Liver (tissue), 9 donors: ENCODE measurements around the gene TNFRSF13B. TPM values are rescaled to one million over a fixed set of nuclear protein-coding genes. Genes with fewer than 3 reads are reported as not detected.

ENCODE experiments used
- DNase-seq: peaks from one replicate; pipeline ENCODE4 v3.0.0-alpha.2; 2017; ENCODE audit warnings: low spot score
- H3K27ac ChIP-seq, 2 donors: one replicate each; pipeline ENCODE4 v1.7.0; 2013; ENCODE audit warnings: inconsistent platforms in 2 of 2, low read length in 2 of 2, control low read depth in 1 of 2, low read depth in 1 of 2, mild to moderate bottlenecking in 1 of 2
- H3K27me3 ChIP-seq, 4 donors: one replicate each; pipeline versions ENCODE4 v1.6.1 to v1.7.0; 2013; ENCODE audit warnings: low read length in 3 of 4, inconsistent platforms in 1 of 4, mild to moderate bottlenecking in 1 of 4, moderate library complexity in 1 of 4; ENCODE audit not compliant: control insufficient read depth in 4 of 4, insufficient read depth in 4 of 4
- H3K36me3 ChIP-seq, 4 donors: one replicate each; pipeline versions ENCODE4 v1.6.1 to v1.7.0; 2013; ENCODE audit warnings: low read length in 3 of 4, mild to moderate bottlenecking in 3 of 4, low read depth in 1 of 4, moderate library complexity in 1 of 4; ENCODE audit not compliant: control insufficient read depth in 4 of 4, insufficient read depth in 3 of 4
- H3K4me1 ChIP-seq, 4 donors: one replicate each; pipeline versions ENCODE4 v1.6.1 to v1.7.0; 2013; ENCODE audit warnings: low read length in 3 of 4, mild to moderate bottlenecking in 3 of 4, moderate library complexity in 1 of 4; ENCODE audit not compliant: control insufficient read depth in 4 of 4, insufficient read depth in 4 of 4
- H3K4me3 ChIP-seq, 3 donors: one replicate each; pipeline versions ENCODE4 v1.6.1 to v1.7.0; 2013; ENCODE audit warnings: low read length in 3 of 3, control low read depth in 1 of 3, low read depth in 1 of 3, mild to moderate bottlenecking in 1 of 3
- H3K9ac ChIP-seq, 2 donors: one replicate each; pipeline ENCODE4 v1.7.0; 2013; ENCODE audit warnings: low read length in 2 of 2, mild to moderate bottlenecking in 2 of 2, moderate library complexity in 2 of 2, control low read depth in 1 of 2, low read depth in 1 of 2
- H3K9me3 ChIP-seq, 4 donors: one replicate each; pipeline versions ENCODE4 v1.6.1 to v1.7.0; 2013; ENCODE audit warnings: low read length in 3 of 4; ENCODE audit not compliant: control insufficient read depth in 4 of 4
- EGR1 ChIP-seq, 2 donors: IDR thresholded peaks; 2 replicates each; pipeline ENCODE4 v1.6.1; 2016 to 2018; ENCODE audit warnings: antibody characterized with exemption in 2 of 2, low read depth in 2 of 2
- FOXA1 ChIP-seq: IDR thresholded peaks from 2 replicates; pipeline ENCODE4 v1.6.1; 2016; ENCODE audit warnings: antibody characterized with exemption
- FOXA2 ChIP-seq: IDR thresholded peaks from 2 replicates; pipeline ENCODE4 v1.6.1; 2016; ENCODE audit warnings: antibody characterized with exemption
- GABPA ChIP-seq, 2 donors: IDR thresholded peaks in 1 of 2; conservative IDR thresholded peaks in 1 of 2; 2 replicates each; pipeline ENCODE4 v1.6.1; 2016; ENCODE audit warnings: antibody characterized with exemption in 2 of 2, mild to moderate bottlenecking in 1 of 2, moderate library complexity in 1 of 2
- HNF4A ChIP-seq, 2 donors: conservative IDR thresholded peaks; 2 replicates each; pipeline ENCODE4 v1.6.1; 2016; ENCODE audit warnings: antibody characterized with exemption in 2 of 2, mild to moderate bottlenecking in 2 of 2
- HNF4G ChIP-seq: IDR thresholded peaks from 2 replicates; pipeline ENCODE4 v1.6.1; 2016; ENCODE audit warnings: antibody characterized with exemption
- JUND ChIP-seq, 2 donors: IDR thresholded peaks; 2 replicates each; pipeline ENCODE4 v1.6.1; 2016; ENCODE audit warnings: antibody characterized with exemption in 2 of 2
- NR2F2 ChIP-seq: IDR thresholded peaks from 2 replicates; pipeline ENCODE4 v1.6.1; 2016; ENCODE audit warnings: antibody characterized with exemption
- RAD21 ChIP-seq, 2 donors: IDR thresholded peaks; 2 replicates each; pipeline ENCODE4 v1.6.1; 2016; ENCODE audit warnings: antibody characterized with exemption in 2 of 2, mild to moderate bottlenecking in 2 of 2
- RXRA ChIP-seq, 2 donors: IDR thresholded peaks; 2 replicates each; pipeline ENCODE4 v1.6.1; 2017 to 2018; ENCODE audit warnings: antibody characterized with exemption in 2 of 2, mild to moderate bottlenecking in 1 of 2
- SP1 ChIP-seq: IDR thresholded peaks from 2 replicates; pipeline ENCODE4 v1.6.1; 2018; ENCODE audit warnings: antibody characterized with exemption, mild to moderate bottlenecking
- TAF1 ChIP-seq: conservative IDR thresholded peaks from 2 replicates; pipeline ENCODE4 v1.6.1; 2016; ENCODE audit warnings: antibody characterized with exemption, mild to moderate bottlenecking
- YY1 ChIP-seq: IDR thresholded peaks from 2 replicates; pipeline ENCODE4 v1.6.1; 2016; ENCODE audit warnings: antibody characterized with exemption, mild to moderate bottlenecking
- WGBS: extraction: QIAGEN DNeasy Blood & Tissue Kit; methylation state at CpG from one replicate; pipeline ENCODE4 v1.1.7; 2013; 5-methylcytosine and 5-hydroxymethylcytosine counted together
- polyA plus RNA-seq, 2 donors: library from polyadenylated mRNA; stranded (reverse) in 1 of 2; unstranded in 1 of 2; fragments of 200-250 nt in 1 of 2; fragments of >200 nt in 1 of 2; fragmentation: Nextera tagmentation in 1 of 2; extraction: Ambion mirVana in 1 of 2; gene quantifications; one replicate each; pipeline versions ENCODE4 v1.2.1 to v1.2.3, GENCODE V29; 2013 to 2015
- total RNA-seq, 2 donors: library from RNA; depleted of rRNA; stranded (reverse); fragments of >200 nt; gene quantifications; one replicate each; pipeline ENCODE4 v1.2.3, GENCODE V29; 2014
- TF ChIP-seq, protein P1 (sequence below): IDR thresholded peaks from 2 replicates; pipeline ENCODE4 v1.6.1; 2016; ENCODE audit warnings: antibody characterized with exemption
- TF ChIP-seq, protein P2 (sequence below): IDR thresholded peaks from 2 replicates; pipeline ENCODE4 v1.6.1; 2016; ENCODE audit warnings: antibody characterized with exemption, mild to moderate bottlenecking
- TF ChIP-seq, protein P3 (sequence below): IDR thresholded peaks from 2 replicates; pipeline ENCODE4 v1.6.1; 2016; ENCODE audit warnings: antibody characterized with exemption
- TF ChIP-seq, protein P4 (sequence below): IDR thresholded peaks from 2 replicates; pipeline ENCODE4 v1.6.1; 2016; ENCODE audit warnings: antibody characterized with exemption
- TF ChIP-seq, protein P5 (sequence below): fragments of 150-350 bp; IDR thresholded peaks from 2 replicates; pipeline ENCODE4 v1.5.1; 2017; ENCODE audit warnings: improper control_type of control experiment, low read depth, low read length; ENCODE audit not compliant: missing input control
- donor health status: healthy.
- donor health status: healthy.
- donor health status: healthy.
- donor health status: healthy.
- donor health status: healthy.

Gene TNFRSF13B
- total and polyA plus RNA-seq, 4 donors: 0.17 to 0.26 TPM; not detected in 2

DNA sequence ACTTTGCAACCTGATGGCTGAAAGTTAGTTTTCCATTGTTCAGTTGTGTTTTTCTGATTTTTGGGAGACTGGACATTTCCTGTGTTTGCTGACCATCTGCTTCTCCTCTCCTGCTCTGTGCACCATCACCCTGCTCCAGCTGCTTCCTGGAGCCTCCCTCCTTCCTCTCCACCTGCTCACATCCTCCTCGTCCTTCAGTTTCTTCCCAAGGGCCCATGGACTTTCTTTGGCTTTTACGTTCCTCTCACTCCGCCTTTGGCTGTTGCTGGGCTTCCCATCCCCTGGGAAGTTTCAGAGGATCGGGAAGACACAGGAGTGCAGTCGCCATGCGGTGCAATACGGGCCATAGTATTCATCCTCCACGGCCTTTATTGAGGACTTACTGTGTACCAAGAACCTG is 61.6 kb downstream of the TNFRSF13B start:
- DNase-seq: no peak

DNA sequence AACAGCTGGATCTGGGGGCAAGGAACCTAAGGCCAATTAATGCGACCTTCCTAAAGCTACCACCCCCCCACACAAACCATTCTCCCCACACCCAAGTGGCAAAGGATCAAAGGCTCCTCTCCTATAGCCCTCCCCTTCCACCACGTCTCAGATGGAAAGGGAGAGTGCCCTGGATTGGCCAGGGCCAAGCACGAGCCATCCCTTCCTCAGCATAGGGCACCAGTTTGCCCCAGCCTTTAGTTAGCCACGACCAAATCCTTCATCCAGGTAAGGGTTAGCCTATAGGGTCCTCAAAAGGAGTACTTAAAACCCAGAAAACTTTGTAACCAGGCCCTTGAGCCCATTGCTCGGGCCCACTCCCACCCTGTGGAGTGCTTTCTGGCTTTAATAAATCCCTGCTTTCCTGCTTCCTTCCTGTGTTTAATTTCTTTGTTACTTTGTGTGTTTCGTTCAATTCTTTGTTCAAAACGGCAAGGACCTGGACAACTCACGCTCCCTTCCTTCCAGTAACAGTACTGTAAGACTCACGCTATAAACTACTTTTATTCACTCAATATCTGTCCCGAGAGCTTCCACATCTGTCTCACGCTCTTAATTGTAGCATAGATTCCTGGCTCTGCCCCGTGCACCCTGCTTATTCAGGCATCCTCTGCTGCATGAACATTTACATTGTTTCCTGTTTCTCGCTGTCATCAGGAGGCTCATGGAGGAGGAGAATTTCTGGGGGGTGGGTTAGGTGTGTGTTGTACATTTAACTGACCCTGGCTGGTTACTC is 62.3 kb downstream of the TNFRSF13B start:
- WGBS: 62% methylated on average over 13 of the region's 13 CpGs
- no peak for DNase-seq
- TF ChIP-seq, protein P1, sequence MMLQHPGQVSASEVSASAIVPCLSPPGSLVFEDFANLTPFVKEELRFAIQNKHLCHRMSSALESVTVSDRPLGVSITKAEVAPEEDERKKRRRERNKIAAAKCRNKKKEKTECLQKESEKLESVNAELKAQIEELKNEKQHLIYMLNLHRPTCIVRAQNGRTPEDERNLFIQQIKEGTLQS: no peak
- TF ChIP-seq, protein P2, sequence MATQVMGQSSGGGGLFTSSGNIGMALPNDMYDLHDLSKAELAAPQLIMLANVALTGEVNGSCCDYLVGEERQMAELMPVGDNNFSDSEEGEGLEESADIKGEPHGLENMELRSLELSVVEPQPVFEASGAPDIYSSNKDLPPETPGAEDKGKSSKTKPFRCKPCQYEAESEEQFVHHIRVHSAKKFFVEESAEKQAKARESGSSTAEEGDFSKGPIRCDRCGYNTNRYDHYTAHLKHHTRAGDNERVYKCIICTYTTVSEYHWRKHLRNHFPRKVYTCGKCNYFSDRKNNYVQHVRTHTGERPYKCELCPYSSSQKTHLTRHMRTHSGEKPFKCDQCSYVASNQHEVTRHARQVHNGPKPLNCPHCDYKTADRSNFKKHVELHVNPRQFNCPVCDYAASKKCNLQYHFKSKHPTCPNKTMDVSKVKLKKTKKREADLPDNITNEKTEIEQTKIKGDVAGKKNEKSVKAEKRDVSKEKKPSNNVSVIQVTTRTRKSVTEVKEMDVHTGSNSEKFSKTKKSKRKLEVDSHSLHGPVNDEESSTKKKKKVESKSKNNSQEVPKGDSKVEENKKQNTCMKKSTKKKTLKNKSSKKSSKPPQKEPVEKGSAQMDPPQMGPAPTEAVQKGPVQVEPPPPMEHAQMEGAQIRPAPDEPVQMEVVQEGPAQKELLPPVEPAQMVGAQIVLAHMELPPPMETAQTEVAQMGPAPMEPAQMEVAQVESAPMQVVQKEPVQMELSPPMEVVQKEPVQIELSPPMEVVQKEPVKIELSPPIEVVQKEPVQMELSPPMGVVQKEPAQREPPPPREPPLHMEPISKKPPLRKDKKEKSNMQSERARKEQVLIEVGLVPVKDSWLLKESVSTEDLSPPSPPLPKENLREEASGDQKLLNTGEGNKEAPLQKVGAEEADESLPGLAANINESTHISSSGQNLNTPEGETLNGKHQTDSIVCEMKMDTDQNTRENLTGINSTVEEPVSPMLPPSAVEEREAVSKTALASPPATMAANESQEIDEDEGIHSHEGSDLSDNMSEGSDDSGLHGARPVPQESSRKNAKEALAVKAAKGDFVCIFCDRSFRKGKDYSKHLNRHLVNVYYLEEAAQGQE: no peak
- TF ChIP-seq HNF4A (conservative IDR thresholded peaks at IDR 0.05) (no peak), FOXA2 (no peak), YY1 (no peak), RXRA (IDR thresholded peaks at IDR 0.05) (no peak), TAF1 (no peak), NR2F2 (no peak), JUND (IDR thresholded peaks at IDR 0.05) (no peak), SP1 (no peak), EGR1 (IDR thresholded peaks at IDR 0.05; ENCODE audit: low read depth in 2 of 2) (no peak), FOXA1 (no peak), GABPA (IDR thresholded peaks at IDR 0.05 in 1 of 2, conservative IDR thresholded peaks at IDR 0.05 in 1 of 2) (no peak), HNF4G (no peak), RAD21 (IDR thresholded peaks at IDR 0.05) (no peak)
- TF ChIP-seq, protein P3, sequence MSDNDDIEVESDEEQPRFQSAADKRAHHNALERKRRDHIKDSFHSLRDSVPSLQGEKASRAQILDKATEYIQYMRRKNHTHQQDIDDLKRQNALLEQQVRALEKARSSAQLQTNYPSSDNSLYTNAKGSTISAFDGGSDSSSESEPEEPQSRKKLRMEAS: no peak
- TF ChIP-seq, protein P4, sequence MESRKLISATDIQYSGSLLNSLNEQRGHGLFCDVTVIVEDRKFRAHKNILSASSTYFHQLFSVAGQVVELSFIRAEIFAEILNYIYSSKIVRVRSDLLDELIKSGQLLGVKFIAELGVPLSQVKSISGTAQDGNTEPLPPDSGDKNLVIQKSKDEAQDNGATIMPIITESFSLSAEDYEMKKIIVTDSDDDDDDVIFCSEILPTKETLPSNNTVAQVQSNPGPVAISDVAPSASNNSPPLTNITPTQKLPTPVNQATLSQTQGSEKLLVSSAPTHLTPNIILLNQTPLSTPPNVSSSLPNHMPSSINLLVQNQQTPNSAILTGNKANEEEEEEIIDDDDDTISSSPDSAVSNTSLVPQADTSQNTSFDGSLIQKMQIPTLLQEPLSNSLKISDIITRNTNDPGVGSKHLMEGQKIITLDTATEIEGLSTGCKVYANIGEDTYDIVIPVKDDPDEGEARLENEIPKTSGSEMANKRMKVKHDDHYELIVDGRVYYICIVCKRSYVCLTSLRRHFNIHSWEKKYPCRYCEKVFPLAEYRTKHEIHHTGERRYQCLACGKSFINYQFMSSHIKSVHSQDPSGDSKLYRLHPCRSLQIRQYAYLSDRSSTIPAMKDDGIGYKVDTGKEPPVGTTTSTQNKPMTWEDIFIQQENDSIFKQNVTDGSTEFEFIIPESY: no peak
- TF ChIP-seq, protein P5, sequence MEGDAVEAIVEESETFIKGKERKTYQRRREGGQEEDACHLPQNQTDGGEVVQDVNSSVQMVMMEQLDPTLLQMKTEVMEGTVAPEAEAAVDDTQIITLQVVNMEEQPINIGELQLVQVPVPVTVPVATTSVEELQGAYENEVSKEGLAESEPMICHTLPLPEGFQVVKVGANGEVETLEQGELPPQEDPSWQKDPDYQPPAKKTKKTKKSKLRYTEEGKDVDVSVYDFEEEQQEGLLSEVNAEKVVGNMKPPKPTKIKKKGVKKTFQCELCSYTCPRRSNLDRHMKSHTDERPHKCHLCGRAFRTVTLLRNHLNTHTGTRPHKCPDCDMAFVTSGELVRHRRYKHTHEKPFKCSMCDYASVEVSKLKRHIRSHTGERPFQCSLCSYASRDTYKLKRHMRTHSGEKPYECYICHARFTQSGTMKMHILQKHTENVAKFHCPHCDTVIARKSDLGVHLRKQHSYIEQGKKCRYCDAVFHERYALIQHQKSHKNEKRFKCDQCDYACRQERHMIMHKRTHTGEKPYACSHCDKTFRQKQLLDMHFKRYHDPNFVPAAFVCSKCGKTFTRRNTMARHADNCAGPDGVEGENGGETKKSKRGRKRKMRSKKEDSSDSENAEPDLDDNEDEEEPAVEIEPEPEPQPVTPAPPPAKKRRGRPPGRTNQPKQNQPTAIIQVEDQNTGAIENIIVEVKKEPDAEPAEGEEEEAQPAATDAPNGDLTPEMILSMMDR: no peak

More for the DNA sequence above, 61.6 kb downstream of the TNFRSF13B start:
- Histone ChIP-seq H3K4me1 (no peaks in the 10 kb centered on the region), H3K27ac (no peak overlapping the region), H3K9me3 (no peaks in the 10 kb centered on the region), H3K9ac (no peak overlapping the region), H3K4me3 (no peak overlapping the region), H3K36me3 (no peaks in the 10 kb centered on the region), H3K27me3 (no peaks in the 10 kb centered on the region)
- 80% methylated on average over 8 of the region's 8 CpGs for WGBS
- TF ChIP-seq JUND (IDR thresholded peaks at IDR 0.05) (no peak), TAF1 (no peak)
- TF ChIP-seq, protein P3: no peak

More for the DNA sequence above, 62.3 kb downstream of the TNFRSF13B start:
- Histone ChIP-seq H3K4me1 (no peaks in the 10 kb centered on the region), H3K9me3 (no peaks in the 10 kb centered on the region), H3K27me3 (no peaks in the 10 kb centered on the region), H3K27ac (no peak overlapping the region), H3K4me3 (no peak overlapping the region), H3K36me3 (no peaks in the 10 kb centered on the region), H3K9ac (no peak overlapping the region)
